Stimulated activated naive CD8-positive, alpha-beta T cell treated with anti-CD3 and anti-CD28 coated beads, Interleukin-15, Interleukin-2, amounts not matched to agents 100 U/mL and 50 U/mL, for 24 hours (primary cell): ENCODE data around the gene SETD3.

Source experiments
- ATAC-seq: fragments of 150-1000 bp; cut with Tn5 transposase; one replicate; pipeline ENCODE4 v1.10.0; 2021
- DNase-seq: peaks from one replicate; pipeline ENCODE4 v3.0.0; 2021

Gene SETD3

DNA sequence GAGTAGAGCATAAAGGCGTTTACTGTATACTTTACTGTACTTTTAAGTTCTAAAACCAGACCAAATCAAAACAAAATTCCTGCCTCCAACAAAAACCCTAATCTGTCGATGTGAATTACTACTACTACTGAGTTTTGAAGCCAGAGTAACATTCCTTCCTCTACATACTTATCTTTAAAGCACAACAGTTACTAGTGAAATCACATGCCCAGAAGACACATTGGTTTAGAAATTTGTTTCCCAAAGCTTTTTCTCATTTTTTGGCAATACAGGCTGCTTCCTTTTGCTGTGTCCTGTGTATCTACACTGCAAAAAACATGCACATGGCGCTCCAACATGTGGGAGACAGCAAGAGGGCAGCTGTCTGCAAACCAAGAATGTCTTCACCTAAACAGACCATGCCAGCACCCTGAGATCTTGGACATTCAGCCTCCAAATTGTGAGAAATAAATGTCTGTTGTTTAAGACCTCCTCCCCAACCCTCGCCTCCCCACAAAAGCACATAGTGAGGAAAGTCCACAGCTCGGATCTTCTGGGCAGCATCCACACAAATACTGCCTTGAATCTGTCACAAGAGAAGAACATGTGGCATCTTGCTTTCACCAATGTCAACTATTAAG, 21.1 kb downstream of the SETD3 start:
- DNase-seq (no peak), ATAC-seq (no peak)

DNA sequence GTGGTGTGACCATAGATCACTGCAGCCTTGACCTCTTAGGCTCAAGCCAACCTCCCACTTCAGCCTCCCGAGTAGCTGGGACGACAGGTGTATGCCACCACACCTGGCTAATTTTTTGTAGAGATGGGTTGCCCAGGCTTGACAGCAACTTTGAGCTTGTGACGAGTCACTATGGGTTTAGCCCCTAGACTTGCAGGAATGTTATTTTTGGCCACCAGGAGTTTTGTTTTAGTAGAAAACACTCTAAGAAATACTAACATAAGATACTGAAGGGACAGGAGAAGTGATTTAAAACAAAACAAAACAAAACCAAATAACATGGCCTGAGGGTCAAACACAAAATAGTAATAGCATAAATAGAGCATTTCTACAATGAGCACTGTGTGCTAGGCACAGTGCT, 26.4 kb downstream of the SETD3 start:
- ATAC-seq, result no peak
- no peak for DNase-seq

DNA sequence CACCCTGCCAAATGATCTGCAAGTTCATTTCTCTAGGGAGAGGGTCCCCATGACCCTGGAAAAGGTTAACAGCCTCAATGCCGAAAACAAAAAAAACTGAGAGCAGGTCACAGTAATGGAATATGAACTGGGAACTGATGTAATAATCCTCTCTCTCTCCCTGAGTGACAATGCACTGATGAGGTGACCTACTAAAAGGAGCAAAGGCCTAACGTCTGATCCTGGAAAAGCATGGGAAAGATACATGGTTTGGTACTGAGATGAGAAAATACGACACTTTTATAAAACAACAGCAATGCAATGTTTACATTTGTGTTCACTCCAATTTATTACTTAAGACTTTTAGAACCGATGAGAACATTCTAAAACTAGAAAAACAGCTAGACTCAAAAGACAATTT, 27.7 kb downstream of the SETD3 start:
- DNase-seq, result no peak
- no peak for ATAC-seq

DNA sequence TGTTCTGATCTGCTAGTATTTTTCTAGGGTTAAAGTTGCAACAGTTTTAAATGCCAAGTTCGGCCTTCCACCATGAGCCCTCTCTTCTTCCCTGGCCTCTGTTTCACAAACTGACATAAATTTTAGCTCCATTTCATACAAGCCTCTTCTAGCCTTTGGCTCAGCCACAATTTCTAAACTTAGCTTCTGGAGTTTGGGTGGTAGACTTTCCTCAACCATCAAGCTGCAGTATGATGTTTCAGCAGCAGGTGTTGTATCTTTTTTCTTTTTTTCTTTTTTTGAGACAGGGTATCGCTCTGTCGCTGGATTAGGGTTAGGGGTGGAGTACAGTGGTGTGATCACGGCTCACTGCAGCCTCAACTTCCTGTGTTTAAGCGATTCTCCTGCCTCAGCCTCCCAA, 29.4 kb downstream of the SETD3 start:
- ATAC-seq, result no peak

DNA sequence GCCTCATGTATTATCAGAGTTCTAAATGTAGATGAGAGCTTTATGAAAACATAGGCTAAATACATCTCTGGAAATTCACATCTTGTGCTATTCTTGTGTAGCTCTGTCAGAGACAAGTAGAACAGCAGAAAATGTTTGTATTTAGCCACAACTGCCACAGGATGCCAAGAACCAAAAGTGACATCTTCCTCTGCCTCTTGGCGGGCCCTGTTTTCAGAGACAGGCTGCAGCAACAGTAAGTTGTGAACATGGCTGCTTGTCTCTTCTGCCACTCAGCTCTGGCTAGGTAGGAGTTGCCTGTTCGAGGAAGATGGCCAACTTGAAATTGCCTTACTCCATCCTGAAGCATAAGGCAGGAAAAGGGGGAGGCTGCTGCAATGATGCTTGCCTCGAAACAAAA, 30.4 kb downstream of the SETD3 start:
- DNase-seq, result no peak
- ATAC-seq, result no peak

More for the DNA sequence above, 29.4 kb downstream of the SETD3 start:
- DNase-seq, result no peak

DNA sequence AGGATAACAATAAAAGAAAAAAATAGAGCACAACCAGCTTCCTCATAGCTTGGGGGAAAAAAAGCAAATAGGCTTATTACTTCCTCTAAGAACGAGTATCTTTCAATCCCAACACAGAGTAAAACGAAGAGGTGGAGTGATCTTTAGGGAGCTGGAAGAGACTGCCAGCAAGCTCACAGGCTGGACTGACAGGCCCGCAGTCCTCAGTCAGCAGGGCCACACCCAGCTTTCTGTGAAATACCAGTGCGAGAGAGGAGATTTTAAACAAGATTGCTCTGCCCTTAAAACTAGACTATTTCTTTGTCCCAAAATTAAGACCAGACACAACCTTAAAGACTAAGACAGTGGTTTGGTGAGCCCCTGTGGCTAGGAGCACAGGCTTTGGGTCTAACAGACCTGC, 32.9 kb downstream of the SETD3 start:
- DNase-seq (no peak), ATAC-seq (no peak)

DNA sequence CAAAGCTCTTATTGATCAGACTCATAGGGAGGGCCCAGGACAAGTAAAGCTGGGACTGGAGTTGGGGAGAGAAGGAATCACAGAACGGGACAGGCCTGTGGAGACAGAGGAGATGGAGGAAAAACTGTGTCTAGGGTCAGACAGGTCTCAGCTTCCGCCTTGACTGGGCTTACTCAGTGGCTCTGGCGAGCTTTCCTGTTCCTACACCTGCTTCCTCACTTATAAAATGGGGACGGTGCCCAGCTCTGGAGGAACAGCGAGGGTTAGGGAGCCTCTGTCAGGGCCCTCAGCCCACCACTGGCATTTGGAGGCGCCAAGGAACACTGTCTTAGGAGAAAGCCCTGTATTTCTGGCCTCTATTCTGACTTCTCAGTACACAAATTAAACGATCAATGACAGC, 34.7 kb downstream of the SETD3 start:
- ATAC-seq (no peak), DNase-seq (no peak)

DNA sequence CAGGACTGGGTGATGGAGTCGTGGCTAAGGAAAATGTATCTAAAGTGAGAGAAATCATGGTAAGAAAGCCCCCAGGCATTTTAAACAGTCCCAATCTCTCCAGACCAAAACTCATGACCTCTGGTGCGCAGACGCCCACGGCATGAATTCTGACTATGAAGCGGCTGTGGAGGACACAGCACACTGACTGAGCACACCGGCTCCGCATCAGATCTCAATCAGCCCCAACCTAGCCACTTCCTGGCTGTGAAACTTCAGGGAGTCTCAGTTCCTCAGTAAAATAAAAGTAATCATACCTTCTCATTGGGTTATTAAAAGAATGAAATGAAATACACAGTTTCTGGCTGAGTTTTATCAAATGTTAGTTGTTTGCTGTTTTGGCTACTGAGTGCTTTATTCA, 38.7 kb downstream of the SETD3 start:
- ATAC-seq (no peak), DNase-seq (no peak)

DNA sequence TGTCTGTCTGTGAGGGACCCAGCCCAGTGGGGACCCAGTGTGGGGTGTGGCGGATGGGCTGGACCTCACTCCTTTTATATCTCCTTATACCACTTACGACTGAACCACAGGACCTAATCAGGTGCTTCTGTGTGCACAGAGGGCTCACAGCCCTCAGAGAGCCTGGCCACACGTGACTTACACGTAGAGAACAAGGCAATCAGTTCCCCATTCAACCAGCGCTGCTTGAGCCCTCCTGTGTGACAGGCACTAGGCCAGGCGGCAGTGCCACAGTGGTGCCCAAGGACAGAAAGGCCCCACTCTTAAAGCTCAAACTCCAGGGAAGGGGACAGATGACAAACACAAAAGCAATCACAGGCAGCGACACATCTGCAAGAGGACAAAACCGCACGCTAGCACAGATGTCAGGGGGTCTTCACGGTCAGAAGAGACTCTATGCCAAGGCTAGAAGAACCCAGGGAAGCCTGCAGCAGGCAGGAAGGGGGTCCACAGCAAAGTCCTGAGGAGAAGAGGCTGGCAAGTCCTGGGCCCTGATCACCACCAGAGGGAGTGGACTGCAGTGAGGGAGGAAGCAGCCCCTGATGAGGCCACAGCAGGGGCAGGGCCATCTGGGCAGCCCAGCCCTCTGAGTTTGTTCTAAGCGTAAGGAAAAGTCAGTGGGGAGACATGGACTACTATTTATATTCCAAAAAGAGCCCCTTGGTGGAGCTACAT, 39.3 kb downstream of the SETD3 start:
- no peak for ATAC-seq

DNA sequence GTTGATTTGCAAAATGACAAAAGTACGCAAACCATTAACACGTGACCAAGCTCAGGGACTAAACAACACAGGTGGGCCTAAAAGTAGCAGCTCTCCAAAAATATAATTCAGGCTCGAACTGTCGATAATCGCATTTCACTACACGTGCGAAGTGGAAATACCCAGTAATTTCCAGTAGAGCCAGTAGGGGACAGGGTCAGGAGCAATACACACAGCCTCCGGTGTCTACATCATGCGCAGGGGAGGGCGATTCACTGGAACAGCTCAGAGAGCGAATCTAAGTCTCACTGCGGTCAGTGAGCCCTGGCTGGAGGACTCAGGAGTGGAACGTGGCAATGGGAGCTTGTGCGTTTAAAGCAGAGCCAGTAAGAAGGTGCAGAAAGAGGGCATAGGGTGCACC, 40.4 kb downstream of the SETD3 start:
- DNase-seq, result no peak
- ATAC-seq, result no peak

More for the DNA sequence above, 39.3 kb downstream of the SETD3 start:
- DNase-seq, result no peak

DNA sequence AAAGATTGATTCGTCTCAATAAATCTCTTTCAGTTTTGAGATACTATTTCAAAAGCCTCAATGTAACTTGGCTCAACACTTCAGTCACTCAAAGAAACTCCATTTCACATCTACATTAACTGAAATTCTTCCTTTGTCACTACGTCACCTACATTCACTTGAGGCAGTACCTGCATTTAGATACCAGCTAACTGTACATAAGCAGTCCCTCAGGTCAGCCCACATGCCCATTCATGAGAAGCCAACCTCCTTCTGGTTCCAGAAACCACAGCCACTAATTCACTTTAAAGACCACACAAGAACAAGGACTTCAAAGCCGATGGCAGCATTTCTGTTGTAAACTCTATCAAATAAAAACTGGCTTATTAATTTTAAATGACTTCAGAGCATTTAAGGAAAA, 43.0 kb downstream of the SETD3 start:
- no peak for DNase-seq
- no peak for ATAC-seq

DNA sequence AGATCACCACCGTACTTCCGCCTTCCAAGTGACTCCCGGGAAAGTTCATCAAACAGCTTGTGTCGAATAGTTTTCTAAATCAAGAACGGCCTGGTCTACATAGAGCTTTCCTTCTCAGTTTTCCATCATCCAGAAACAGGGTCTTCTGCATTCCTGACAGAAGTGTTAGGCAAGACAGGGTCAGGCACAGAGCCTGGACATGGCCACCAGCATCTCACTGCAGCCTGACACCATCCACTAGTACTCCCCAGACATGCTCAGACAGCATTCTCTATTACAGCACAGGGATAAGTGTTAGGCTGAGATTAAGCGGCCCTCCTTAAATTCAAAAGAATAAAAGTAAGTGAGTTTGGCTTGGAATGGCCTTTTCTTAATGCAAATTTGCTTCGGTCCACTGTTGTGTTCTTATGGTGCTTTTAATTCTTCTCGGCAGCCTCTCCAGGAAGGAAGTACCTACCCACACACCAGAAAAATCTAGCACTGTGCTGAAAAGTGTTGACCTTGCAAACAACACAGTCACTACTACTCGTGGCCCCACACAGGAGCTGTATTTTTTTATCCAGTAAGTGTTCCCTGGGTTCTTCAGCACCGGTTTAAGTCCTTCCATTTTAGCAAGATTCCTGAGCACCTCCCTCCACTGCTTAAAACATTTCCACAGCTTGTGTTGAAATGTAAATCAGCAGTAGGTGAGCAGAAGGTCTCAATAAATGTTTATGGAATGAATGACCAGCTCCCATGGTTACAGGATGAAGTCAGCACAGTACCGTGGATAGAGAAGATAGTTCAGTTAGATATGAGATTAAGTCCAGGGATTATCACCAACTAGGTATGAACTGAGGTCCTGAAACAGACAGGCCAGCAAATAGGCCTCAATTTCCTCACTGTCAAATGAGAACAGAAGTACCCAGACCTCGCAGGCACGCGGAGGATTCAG, 44.1 kb downstream of the SETD3 start:
- ATAC-seq (peak; percentile 32), DNase-seq (no peak)

DNA sequence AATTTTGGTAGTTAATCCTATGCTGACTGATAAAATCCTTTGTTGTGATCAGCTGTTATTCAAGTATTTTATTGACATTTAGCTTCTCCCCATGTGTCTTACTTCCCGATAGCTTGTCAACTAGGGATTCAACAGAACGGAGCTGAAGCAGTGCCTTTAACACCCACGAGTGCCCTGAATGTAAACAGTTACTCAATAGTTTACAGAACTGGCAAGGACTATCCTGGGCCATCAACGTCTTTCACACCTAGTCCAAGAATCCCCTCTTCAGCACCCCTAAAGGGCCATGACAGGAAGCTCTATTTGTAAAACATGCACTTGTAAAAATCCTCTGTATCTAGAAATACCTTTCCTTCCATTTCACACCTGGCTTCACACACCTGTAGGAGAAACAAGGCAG, 45.3 kb downstream of the SETD3 start:
- no peak for ATAC-seq
- DNase-seq, result no peak

DNA sequence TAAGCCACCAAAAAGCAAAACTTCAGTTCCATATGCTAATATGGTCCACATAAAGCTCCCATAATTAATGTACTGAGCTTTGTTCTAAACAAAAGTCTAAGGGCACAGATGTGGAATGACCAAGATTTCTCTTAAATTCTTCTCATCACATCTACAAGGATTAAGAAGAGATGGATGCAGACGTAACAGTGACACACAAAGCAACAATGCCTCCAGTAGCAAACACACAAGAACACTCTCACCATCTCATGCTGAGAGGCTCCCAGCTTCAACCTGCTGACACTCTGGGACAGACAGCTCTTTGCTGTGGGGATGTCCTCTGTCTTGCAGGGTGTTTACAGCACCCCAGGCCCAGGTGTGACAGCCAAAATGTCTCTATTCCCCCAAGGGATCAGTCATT, 48.2 kb downstream of the SETD3 start:
- no peak for ATAC-seq
- DNase-seq, result no peak

DNA sequence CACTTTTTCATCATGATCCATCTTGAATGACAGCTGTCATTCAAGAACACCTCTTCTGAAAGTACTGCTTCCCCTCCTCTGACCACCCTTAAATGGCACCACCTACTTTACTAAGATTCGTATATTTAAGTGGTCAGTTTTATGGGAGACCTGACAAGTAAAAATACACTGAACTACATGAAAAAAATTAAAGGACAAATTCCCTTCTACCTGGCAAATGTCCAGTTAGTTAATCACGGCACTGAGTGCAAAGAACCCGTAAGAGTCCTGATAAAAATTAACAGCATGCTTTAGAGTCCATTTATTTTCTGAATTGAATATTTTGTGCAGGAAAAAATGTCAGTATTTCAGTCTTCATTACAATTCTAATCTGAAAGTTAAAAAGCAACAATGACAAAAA, 48.7 kb downstream of the SETD3 start:
- DNase-seq (no peak), ATAC-seq (no peak)

DNA sequence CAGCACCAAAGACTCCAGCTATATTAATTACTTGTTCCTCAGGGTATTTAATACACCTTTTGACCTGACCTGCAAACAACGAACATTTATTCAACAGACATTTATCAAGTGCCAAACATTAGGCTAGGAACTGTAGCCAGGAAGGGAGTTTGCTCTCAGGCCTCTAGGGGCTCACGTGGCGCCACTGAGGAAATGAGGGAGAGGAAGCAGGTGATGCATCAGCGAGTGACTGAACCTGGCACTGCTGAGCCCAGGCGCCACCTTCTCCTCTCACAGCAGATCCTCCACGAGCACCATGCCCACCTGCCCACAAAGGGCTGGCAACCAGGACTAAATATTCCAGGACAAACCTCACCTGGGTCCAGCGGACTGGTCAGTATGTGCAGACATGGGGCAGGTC, 50.2 kb downstream of the SETD3 start:
- DNase-seq (peak; percentile 19), ATAC-seq (peak; percentile 28)

DNA sequence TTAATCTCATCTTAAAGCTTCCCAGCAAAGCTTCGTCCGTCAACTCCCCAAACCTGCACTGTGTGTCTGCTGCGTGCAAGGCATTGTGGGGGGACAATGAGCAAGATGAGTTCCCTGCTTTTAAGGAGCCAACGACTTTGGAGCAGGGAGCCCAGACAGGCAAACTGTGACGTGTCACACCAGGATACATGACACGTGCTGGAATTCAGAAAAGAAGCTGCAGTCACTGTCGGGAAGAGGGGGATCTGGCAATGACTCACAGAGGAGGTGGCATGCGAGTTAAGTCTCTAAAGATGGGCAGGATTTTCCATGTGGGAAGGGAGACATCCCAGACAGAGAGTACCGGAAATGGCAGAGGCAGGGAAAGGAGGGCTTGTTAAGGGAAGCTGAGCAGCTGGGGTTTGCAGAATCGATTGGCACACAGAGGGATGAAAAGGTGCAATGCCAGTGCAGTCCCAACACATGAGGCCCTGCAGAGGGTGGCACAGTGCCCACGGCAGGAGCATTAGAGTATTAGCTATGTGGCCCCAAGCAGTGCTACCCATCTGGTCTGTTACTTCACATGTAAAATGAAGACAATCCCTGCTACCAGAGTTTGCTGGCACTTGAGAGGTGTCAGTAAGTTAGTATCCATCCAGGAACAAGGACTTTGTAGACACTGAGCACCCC, 52.9 kb downstream of the SETD3 start:
- DNase-seq, result no peak

DNA sequence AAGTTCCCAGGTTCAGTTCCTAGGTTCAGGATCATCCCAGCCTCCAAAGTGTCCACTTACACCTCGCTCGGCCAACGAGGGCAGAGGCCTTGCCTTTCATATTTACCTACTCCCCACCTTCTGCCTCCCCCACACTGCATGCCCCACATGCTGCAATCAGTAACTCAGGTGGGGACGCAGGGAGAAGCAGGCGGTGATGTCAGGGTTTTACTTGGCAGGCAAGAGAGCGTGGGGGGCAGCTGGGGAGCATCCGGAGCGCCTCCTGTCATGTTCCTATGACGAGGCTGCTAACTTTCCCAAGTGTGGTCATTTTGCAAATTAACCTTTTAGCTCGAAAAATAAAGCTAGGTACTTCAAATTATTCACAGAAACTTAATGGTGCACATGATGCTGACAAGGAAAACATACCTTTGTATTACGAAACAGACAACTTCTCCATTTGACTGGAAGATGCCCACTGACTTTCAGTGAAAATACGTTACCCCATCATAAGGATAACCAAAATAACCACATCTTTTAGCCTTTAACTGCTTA, 53.8 kb downstream of the SETD3 start:
- ATAC-seq, result no peak
- DNase-seq, result no peak

More for the DNA sequence above, 52.9 kb downstream of the SETD3 start:
- ATAC-seq, result no peak

DNA sequence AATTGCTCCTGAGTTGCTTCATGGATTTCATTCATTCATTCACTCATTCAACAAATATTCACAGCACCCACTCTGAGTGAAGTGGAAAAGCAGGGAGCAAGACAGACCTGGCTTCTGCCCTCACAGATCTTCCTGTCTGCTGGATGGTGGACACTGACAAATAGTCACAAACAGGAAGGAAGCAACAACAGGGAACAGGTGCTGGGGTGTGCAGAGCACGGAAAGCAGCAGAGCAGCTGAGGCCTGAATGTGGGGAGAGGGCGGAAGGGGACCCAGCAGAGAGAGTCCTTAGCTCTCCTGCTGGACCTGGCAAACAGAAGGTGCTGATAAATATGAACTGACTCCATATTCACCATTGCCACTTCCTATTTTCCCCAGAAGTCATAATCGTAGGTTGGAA, 54.4 kb downstream of the SETD3 start:
- DNase-seq (no peak), ATAC-seq (no peak)

DNA sequence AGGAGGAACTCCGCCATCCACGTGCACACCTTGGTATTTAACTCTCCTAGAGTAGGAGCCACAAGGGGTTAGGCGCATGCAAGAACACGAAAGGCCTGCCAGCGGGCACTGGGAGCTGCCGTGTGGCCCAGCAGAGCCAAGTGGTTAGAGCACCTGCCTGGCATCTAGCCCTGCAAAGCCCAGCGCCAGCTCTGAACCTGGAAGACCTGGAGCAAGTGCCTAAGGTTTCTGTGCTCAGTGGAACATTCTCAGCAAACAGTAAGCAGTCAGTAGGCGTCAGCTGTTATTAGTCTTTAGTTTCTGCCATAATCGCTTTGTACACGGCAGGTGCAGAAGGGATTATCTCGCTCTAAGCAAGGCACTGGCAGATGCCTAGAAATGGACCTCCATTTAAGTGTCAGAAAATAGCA, 55.4 kb downstream of the SETD3 start:
- DNase-seq, result no peak
- no peak for ATAC-seq

DNA sequence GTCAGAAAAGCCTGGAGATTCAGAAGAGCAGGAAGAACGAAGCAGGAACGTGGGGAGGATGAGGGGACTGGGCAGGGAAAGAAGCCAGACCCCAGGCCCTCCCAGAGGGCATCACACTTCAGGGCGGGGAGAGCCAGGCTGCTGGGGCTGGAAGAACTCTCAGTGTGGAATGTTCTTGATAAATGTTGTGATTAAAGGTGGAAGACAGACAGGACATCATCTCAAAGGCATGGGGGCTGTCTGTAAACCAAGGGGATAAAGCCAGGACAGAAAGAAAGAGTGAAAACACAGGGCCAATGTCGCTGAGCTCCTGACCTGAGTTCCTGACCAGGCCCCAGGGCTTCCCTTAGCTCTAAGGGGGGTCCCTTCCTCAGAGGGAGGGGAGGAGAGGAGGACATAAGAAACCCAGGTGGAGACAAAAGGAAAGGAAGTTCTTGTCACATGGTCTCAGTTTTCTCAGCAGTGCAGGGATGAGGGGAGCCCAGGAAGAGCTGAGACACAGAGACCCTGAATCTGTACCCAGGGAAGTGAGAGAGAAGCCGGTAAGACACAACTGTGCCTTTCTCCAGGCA, 56.3 kb downstream of the SETD3 start:
- no peak for DNase-seq
- ATAC-seq, result no peak

DNA sequence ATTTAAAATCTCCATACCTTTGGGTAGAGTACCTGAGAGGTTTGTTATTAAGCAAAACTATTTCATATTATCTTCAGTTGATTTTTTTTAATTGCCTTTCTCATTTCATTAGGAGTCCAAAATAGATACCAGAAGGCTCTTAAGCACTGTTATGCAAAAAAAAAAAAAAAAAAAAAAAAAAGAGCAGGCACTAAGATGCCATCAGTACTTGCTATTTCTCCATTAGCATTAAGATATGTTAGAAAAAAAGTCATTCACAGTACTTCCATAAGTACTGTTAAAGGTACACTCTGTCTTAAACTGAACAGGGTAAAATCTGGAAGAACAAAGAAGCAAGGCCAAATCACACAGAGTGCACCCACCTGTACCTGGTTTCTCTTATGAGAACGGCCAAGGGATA, 57.2 kb downstream of the SETD3 start:
- no peak for DNase-seq
- ATAC-seq, result no peak
